ENCODE results near the gene PREX1.

DNA sequence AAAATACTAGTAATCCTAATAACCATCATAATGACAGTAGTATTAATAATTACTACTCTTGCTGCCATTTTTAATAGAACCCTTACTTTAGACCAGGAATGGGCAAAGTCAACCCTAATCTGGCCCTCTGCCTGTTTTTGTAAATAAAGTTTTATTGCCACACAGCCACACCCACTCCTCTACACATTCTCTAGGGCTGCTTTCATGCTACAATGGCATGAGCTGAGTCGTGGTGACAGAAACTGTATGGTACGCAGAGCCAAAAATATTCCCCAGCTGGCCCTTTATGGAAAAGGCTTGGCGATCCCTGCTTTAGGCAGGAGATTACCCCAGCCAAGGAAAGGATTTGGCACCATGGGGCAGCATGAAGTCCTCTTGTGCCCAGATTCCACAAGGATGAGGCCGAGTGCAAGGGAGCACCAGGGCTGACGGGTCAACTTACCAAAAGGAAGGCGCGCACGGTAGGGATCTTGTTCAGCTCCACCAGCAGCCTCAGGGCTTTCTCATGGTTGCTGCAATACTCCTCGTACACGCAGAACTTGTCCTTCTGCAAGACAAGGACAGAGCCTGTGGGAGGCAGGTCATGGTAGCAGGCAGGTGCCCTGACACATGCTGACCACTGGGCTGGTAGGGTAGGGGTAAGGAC, 93.6 kb downstream of the PREX1 start:
- TF ChIP-seq, protein P1, sequence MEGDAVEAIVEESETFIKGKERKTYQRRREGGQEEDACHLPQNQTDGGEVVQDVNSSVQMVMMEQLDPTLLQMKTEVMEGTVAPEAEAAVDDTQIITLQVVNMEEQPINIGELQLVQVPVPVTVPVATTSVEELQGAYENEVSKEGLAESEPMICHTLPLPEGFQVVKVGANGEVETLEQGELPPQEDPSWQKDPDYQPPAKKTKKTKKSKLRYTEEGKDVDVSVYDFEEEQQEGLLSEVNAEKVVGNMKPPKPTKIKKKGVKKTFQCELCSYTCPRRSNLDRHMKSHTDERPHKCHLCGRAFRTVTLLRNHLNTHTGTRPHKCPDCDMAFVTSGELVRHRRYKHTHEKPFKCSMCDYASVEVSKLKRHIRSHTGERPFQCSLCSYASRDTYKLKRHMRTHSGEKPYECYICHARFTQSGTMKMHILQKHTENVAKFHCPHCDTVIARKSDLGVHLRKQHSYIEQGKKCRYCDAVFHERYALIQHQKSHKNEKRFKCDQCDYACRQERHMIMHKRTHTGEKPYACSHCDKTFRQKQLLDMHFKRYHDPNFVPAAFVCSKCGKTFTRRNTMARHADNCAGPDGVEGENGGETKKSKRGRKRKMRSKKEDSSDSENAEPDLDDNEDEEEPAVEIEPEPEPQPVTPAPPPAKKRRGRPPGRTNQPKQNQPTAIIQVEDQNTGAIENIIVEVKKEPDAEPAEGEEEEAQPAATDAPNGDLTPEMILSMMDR (conservative IDR thresholded peaks at IDR 0.05; ENCODE audit: low read length): no peak
- TF ChIP-seq EZH2phosphoT487 (IDR thresholded peaks at IDR 0.05; ENCODE audit: borderline replicate concordance, low read depth, low read length): no peak

Measured in OCI-LY7 (cell line).